NCI-H2196 (cell line): Measurements from ENCODE around the gene SLC12A8.

Experiments used
- DNase-seq: peaks from one replicate; lab custom pipeline; 2025; ENCODE audit not compliant: unreplicated experiment; lab: John Stamatoyannopoulos, UW

The SLC12A8 gene

DNA sequence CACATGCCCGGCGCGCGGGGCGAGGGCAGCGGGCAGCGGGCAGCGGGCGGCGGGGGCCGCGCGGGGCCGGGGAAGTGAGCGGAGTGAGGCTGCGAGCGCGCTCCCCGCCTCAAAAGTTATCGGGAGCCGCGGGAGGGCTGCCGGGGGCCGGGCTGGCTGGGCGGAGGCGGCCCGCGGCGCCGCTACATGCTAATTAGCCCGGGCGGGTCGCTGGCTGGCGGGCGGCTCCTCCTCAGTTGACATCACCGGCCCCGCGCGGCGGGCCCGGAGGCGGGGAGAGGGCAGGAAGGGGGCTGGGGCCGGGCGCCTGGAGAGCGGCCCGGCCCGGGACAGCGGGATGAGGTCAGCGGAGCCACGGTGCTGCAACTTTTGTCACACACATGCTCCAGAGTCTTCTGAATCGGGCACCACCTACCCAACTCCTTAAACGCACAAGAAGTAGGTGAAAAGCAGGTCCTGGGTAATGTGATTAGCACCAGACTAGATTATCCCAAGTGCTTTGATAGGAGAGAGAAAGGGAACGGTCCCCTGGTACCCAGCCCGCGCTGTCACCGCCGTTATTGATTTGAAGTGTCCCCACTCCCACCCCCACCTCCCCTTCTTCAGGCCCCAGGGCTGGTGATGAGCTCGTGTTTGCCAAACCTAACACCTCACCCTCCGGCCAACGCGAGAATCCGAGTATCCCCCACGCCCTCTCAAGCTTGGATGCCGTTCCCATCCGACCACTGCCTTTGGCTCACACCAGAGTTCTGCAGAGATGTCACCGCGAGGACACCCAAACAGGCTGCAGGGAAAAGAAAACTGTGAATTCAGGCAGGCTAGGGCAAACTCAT, 156.4 kb downstream of the SLC12A8 start, which contains the start of gene HEG1:
TSS of gene HEG1 (minus strand) at position 85 of the 833 bp plus-strand sequence. CDS start 107 bp downstream, outside the sequence.
- peak; percentile 69 for DNase-seq

- DNase-seq, result no peak
These were observed 157.1 kb downstream of the SLC12A8 start for GRCh38 chr3:125055331-125055912.

DNA sequence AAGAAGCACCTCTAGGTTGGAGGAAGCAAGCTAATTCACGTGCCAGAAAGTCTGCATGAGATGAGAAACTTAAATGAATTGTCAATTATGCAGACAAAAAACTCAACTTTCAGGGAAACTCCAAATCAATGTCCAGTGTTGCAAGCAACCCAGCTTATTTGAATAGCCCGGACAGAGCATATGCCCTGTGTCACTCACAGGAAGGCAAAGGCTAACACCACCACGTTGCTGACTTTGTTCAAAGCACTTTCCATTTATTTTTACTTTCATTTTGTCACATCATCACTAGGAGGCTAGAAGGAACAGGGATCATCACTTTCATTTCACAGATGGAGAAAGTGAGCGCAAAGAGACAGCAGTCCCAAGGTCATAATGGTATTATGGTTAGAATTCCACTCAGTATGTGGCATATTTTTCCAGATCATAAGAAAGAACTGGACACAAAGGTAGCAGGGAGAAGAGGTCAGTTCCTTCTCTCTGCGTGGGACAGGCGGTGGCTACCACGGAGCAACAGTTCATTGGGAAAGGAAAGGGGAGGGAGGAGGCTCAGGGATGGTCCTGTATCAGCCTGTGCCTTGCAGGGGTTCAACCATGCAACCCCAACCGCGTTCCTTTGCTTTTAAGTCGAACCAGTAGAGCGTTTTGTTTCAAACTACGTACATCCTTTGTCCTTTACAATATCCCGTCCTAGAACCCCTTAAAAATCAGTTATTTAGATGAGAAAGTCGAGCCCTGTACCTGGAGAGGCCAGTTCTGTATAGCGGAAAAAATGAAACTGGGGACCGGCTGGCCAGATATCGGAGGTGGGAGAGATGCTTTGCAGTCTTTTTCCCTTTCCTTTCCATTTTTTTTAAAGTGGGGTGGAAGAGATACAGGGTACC, 157.9 kb downstream of the SLC12A8 start:
- no peak for DNase-seq

GRCh38 chr3:125054062-125054448, 158.5 kb downstream of the SLC12A8 start:
- no peak for DNase-seq

DNA sequence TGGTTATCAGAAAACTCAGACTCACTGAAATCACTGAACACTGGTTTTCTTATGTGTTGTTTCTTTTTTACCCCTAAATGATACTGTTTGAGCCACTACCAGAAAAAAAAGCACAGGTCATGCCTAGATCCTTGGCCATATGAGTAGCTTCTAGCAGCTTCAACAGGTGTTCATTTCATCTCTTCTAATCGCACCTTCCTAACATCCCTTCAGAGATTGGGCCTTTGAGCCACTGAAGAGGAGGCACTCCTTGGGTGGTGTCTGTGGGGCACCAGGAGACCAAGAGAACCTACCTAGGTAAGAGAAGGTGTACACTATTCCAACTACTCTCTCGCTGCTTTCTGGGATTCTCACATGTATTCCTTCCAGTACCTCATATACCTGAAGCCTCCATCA, 159.2 kb downstream of the SLC12A8 start:
- DNase-seq, result no peak

DNA sequence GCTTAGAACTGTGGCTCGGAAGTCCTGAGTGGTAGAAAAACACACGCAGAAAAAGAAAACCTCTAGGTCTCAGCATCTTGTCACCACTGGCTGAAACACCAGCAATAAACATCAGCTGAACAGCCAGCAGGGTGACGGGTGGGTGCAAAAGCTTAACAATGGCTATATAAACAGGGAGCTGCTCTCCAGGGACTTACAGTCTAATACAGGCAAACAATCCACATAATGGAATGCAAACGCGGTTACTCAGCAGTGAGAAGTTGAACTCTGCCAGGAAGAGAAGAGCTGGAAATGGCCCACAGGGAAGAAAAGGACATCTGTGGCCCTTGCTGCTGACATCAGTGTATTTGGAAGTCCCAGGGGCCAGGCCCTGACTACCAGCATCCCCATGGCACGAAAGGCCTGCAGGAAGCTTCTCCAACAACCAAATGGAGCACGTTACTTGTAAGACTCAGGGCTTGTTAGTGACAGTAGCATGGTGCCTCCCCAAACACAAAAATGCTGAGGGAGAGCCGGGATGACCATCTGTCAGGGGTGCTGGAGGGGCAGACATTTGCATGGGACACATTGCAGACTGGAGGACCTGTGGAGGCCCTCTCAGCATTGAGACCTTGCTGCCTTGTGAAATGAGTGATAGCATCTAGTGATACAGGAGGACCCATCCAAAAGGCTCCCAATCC, 159.8 kb downstream of the SLC12A8 start:
- DNase-seq, result no peak

- DNase-seq, result no peak
These were observed 160.6 kb downstream of the SLC12A8 start for GRCh38 chr3:125051715-125052581.

DNA sequence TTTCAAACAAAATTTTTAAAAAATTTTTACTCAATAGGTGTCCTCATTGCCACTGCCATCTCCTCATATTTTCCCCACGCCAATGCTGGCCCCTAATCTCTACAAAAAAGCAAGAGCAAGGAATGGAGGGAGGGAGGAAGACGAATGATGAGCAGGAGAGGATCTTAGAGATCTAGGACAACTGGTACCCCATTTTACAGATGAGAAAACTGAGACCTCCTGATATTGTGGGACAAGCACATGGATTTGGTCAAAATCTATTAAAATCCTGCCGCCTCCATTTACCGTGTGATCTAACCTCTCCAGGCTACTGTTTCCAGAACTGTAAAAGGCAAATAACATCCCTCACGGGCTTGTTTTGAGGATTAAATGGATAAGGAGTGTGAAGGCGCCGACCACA, 161.3 kb downstream of the SLC12A8 start:
- DNase-seq, result no peak

- DNase-seq, result no peak
These were observed 162.0 kb downstream of the SLC12A8 start for GRCh38 chr3:125050488-125051090.

- DNase-seq, result no peak
These were observed 164.3 kb downstream of the SLC12A8 start for GRCh38 chr3:125048282-125048681.

DNA sequence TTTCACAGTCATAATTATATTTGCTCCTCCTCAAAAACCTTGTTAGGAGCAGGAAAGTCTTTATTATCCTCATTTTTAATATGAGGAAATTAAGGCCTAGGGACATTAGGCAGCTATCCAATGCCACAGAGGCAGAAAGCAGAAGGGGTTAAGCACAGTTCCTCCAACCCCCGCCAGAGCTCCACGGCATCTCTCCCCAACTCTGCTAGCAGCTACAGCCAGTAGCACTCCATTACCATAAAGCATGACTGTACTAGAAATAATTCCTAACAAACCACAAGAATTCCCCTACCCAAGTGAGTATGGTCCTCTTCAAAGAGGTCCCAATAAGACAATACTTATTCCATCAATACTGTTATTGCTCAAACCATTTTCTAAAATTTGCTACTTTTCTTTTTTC, 166.6 kb downstream of the SLC12A8 start:
- DNase-seq, result no peak

- no peak for DNase-seq
These were observed 167.4 kb downstream of the SLC12A8 start for GRCh38 chr3:125045194-125045593.

DNA sequence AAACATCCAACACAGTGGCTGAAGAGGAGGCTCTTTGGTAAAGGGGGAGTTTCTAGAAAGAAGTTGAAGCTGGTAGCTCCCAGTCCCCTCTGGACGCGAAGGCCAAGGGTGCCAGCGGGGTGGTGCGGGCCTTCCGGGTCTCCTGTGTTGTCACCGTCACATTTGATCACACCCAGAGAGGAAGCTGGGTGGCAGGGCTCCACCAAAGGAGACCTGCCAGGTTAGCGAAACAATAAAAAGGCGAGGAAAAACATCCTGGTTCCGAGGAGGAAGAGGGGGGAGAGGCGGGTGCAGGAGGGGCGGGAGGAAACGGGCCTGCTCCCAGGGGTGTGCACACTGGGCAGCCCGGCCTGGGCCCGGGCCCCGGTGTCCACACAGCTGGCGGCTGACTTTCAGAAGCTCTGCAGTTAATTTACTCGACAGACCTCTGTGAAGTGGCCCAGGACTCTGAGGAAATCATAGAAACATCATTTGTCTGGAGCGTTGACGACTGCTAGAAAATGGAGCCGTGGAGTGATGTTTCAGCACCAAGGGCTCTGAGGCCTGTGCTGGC, 168.9 kb downstream of the SLC12A8 start:
- no peak for DNase-seq

- no peak for DNase-seq
These were observed 169.7 kb downstream of the SLC12A8 start for GRCh38 chr3:125042725-125043406.

- no peak for DNase-seq
These were observed 173.1 kb downstream of the SLC12A8 start for GRCh38 chr3:125039131-125040100.

DNA sequence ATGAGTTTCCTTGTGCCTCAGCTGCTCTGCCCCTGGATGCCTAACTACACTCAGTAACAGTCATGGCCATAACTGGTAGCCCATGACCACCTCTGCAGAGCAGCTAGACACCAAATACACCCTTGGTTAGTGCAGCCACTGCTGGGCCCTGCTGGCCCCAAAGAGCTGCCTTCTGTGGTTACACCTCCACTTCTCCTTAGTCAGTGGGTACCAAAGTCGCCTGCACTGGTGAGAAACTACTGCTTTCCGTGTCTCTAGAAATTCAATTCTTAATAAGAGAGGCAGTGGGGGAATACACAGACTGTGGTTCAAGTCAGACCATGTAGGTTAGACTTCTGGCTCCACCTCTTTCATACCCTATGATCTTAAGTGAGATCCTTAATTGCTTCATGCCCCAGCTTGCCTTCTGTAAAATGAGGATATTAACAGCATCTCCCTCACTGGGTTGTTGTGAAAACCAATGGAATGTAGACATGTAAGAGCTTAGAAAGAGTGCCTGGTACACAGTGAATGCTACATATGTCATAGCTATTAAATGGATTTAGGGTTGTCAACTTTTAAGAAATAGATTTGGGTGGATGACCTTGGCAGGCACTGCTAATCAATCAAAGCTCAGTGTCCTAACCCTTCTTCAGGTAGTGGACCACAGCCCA, 174.9 kb downstream of the SLC12A8 start:
- DNase-seq, result no peak

GRCh38 chr3:125035217-125035616, 177.3 kb downstream of the SLC12A8 start:
- no peak for DNase-seq
